CD4-positive, alpha-beta memory T cell (primary cell): ENCODE results near the gene RFLNA. TPM values are rescaled to one million over a fixed set of nuclear protein-coding genes. Genes with fewer than 3 reads are reported as not detected.
A peak's percentile ranks its signal among the peaks of the same experiment; 100 is the strongest.

Source experiments
- CTCF ChIA-PET: fragments of 350-600 bp; sonication (Branson Sonifier 250); formaldehyde crosslinking; loops from one replicate; lab custom pipeline; 2021; ENCODE audit warnings: inconsistent platforms; ENCODE audit not compliant: partially characterized antibody; lab: Charles Lee
- POLR2A ChIA-PET: fragments of 350-600 bp; sonication (Branson Sonifier 250); formaldehyde crosslinking; loops from one replicate; lab custom pipeline; 2021; ENCODE audit not compliant: partially characterized antibody; lab: Charles Lee
- DNase-seq, 5 donors: peaks; one replicate each; pipeline versions ENCODE4 v3.0.0 to v3.0.0-alpha.2; 2020 to 2022; ENCODE audit warnings: mixed read lengths in 1 of 5
- H3K27ac ChIP-seq: one replicate; pipeline ENCODE4 v1.7.0; 2013; ENCODE audit warnings: low read depth, low read length
- H3K27me3 ChIP-seq: 2 replicates; pipeline ENCODE4 v1.7.0; 2013; ENCODE audit warnings: mild to moderate bottlenecking, low read length, moderate library complexity; ENCODE audit not compliant: insufficient read depth
- H3K36me3 ChIP-seq: 2 replicates; pipeline ENCODE4 v1.7.0; 2013; ENCODE audit warnings: mild to moderate bottlenecking, low read length, moderate library complexity; ENCODE audit not compliant: insufficient read depth
- H3K4me1 ChIP-seq: 2 replicates; pipeline ENCODE4 v1.7.0; 2013; ENCODE audit warnings: mild to moderate bottlenecking, low read length, moderate library complexity; ENCODE audit not compliant: insufficient read depth
- H3K4me3 ChIP-seq, 2 donors: one replicate each; pipeline ENCODE4 v1.7.0; 2013; ENCODE audit warnings: low read length in 2 of 2, mild to moderate bottlenecking in 1 of 2
- H3K9me3 ChIP-seq, 2 donors: one replicate each; pipeline ENCODE4 v1.7.0; 2013; ENCODE audit warnings: low read length in 2 of 2, control low read depth in 1 of 2; ENCODE audit not compliant: control insufficient read depth in 1 of 2
- H3K27ac Mint-ChIP-seq, 7 donors: one replicate each; pipeline ENCODE4 v1.8.0; 2020 to 2021; ENCODE audit warnings: mixed read lengths in 7 of 7, mild to moderate bottlenecking in 6 of 7, inconsistent platforms in 3 of 7, moderate library complexity in 3 of 7
- H3K27me3 Mint-ChIP-seq, 2 donors: one replicate each; pipeline ENCODE4 v1.8.0; 2020 to 2021; ENCODE audit warnings: mixed read lengths in 2 of 2
- H3K36me3 Mint-ChIP-seq, 2 donors: one replicate each; pipeline ENCODE4 v1.8.0; 2020 to 2021; ENCODE audit warnings: mixed read lengths in 2 of 2, inconsistent platforms in 1 of 2, mild to moderate bottlenecking in 1 of 2
- H3K4me1 Mint-ChIP-seq, 4 donors: one replicate each; pipeline ENCODE4 v1.8.0; 2020 to 2021; ENCODE audit warnings: mixed read lengths in 4 of 4, mild to moderate bottlenecking in 1 of 4
- H3K4me3 Mint-ChIP-seq, 8 donors: one replicate each; pipeline ENCODE4 v1.8.0; 2020 to 2021; ENCODE audit warnings: mixed read lengths in 8 of 8, mild to moderate bottlenecking in 7 of 8, moderate library complexity in 6 of 8, inconsistent platforms in 3 of 8
- H3K9me3 Mint-ChIP-seq, 8 donors: one replicate each; pipeline ENCODE4 v1.8.0; 2020 to 2021; ENCODE audit warnings: mixed read lengths in 8 of 8, mild to moderate bottlenecking in 5 of 8, inconsistent platforms in 3 of 8, moderate library complexity in 1 of 8
- intact Hi-C: fragments of 100-400 bp; cut with micrococcal nuclease; formaldehyde crosslinking; loops from one replicate; pipeline ENCODE4 v1.15.1; 2023
- polyA plus RNA-seq, 2 donors: library from polyadenylated mRNA; unstranded; fragments of 300-500 nt; fragmentation: Illumina TruSeq; gene quantifications; one replicate each; pipeline ENCODE4 v1.2.3, GENCODE V29; 2021
- total RNA-seq, 2 experiments: library from RNA; stranded (reverse); gene quantifications; one replicate each; pipeline ENCODE4 v1.2.3, GENCODE V29; 2021

Gene RFLNA, protein sequence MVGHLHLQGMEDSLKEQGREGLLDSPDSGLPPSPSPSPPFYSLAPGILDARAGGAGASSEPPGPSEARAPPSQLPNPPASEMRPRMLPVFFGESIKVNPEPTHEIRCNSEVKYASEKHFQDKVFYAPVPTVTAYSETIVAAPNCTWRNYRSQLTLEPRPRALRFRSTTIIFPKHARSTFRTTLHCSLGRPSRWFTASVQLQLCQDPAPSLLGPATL
- total RNA-seq (not detected), polyA plus RNA-seq (not detected)

DNA sequence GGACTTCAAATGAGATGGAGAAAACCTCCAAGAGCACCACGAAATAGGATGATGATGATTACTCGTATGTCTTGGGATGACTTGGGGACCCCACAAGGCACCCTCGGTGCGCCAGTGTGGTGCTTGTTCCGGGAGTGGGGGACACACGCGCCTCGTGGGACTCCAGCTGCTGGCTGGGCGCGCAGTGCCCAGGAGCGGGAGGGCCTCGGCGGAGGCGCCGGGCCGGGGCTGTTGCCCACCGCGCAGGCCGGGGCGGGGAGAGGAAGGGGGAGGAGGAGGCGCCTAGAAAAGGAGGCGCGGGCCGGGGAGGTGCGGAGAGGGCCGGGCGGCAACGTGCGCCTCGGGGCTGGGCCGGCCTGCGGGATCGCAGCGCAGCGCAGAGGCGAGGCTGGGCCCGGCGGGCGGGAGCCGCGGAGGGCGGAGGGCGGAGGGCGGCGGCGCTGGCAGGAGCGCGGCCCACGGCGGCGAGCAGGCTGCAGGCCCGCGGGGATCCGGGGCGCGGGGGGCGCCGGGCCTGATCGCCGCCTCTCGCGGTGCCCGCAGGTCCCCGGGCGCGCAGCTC is at the start of gene RFLNA:
TSS of gene RFLNA (plus strand) at position 314 of the 562 bp plus-strand sequence. CDS start 337 bp downstream, outside the sequence.
- DNase-seq: no peak
- H3K9me3 ChIP-seq: no peaks in the 10 kb centered on the region
- no peak within 1 kb of the TSS for H3K27ac ChIP-seq
- H3K4me3 ChIP-seq: no peak within 1 kb of the TSS
- POLR2A ChIA-PET: no interaction called here
- no peaks in the 10 kb centered on the region for H3K4me1 ChIP-seq
- Mint-ChIP-seq H3K9me3 (peaks cover 0 to 3% (median 0%) of the 10 kb centered on the region in 8 donors), H3K4me3 (peak within 1 kb of the TSS in 1 of 8 donors; percentile 28), H3K27me3 (peaks cover 25 to 28% of the 10 kb centered on the region in 2 donors), H3K36me3 (no peaks in the 10 kb centered on the region), H3K27ac (no peak within 1 kb of the TSS), H3K4me1 (peaks cover 0 to 3% (median 1%) of the 10 kb centered on the region in 4 donors)
- no peaks in the 10 kb centered on the region for H3K36me3 ChIP-seq
- intact Hi-C loops: no loop called here
- peaks cover 16% of the 10 kb centered on the region for H3K27me3 ChIP-seq
- CTCF ChIA-PET: no interaction called here

DNA sequence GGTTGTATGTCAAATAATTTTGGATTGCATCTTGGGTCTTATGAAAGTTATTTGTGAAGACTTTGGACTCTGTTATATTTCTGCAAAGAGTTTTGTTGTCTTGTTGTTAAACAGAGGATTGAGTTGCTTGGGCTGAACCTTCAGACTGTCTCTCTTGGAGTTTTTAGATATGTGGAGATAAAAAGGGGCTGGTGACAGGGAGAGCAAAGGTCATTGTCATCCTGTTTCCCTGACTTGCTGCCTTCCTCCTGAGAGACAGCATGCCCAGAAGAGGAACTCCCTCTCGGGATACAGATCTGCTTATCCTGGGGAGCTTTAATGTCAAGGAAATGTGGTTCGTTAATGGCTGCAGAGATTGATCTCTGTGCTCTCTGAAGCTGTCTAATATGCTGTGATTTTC is 47.6 kb upstream of the RFLNA start:
- H3K9me3 ChIP-seq: peaks cover 0 to 4% of the 10 kb centered on the region in 2 donors
- Mint-ChIP-seq H3K27ac (no peak overlapping the region), H3K9me3 (peaks cover 0 to 31% (median 20%) of the 10 kb centered on the region in 8 donors), H3K4me1 (no peaks in the 10 kb centered on the region), H3K36me3 (peaks cover 0 to 3% of the 10 kb centered on the region in 2 donors), H3K27me3 (peaks cover 15 to 27% of the 10 kb centered on the region in 2 donors), H3K4me3 (no peak overlapping the region)
- POLR2A ChIA-PET: no interaction called here
- no peak overlapping the region for H3K27ac ChIP-seq
- no peaks in the 10 kb centered on the region for H3K4me1 ChIP-seq
- H3K27me3 ChIP-seq: no peaks in the 10 kb centered on the region
- no peaks in the 10 kb centered on the region for H3K36me3 ChIP-seq
- intact Hi-C loops: no loop called here
- CTCF ChIA-PET: no interaction called here
- H3K4me3 ChIP-seq: no peak overlapping the region
- no peak for DNase-seq

DNA sequence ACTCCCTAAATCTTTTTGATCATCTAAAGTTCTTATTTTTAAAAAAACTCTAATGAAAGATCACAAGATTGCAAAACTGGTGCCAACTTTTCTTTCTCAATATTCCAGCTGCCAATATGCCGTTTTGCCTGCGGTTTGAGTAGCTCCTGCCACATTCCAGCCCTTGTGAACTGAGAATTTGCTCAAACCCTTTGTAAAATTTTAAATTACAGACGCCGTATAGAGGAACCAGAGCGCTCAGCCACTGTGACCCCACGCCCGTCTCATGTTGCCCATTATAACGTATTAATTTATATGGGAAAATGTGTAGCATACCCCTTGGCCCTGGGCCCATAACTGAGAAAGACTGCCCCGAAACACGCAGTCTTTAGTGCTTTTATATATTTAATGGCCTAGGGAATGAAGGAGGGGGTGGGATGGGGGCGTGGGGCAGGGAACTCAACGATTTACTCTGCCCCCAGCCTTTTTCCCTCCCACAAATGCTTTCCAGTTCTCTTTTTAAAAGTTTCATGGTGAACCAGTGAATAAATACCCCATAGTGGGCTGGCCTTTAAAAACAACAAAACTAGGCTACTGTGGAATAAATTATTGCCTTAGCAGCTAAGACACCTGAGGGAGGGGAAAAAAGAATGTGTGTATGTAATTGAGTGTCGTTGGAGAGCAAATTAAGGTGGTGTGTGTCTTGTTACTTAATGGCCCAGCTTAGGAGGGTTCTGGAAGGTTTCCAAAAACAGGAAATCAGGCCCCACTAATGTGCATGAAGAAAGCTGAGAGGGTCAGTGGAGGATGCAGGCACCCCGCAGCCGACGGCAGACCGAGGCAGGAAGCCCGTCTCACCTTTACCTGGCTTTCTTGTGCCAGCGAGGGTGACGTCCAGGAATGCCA is 45.7 kb upstream of the RFLNA start:
- H3K36me3 ChIP-seq: no peaks in the 10 kb centered on the region
- intact Hi-C loops: no loop called here
- H3K27me3 ChIP-seq: no peaks in the 10 kb centered on the region
- peaks cover 0 to 30% (median 20%) of the 10 kb centered on the region in 8 donors for H3K9me3 Mint-ChIP-seq
- H3K4me3 Mint-ChIP-seq: no peak overlapping the region
- ChIA-PET CTCF (interaction anchor here (1.1 kb wide), 1 partner anchor 98 kb away, joined by 3 read pairs; no protein-coding TSS in a partner anchor), POLR2A (no interaction called here)
- no peaks in the 10 kb centered on the region for H3K4me1 ChIP-seq
- H3K4me1 Mint-ChIP-seq: no peaks in the 10 kb centered on the region
- no peak overlapping the region for H3K4me3 ChIP-seq
- no peak overlapping the region for H3K27ac Mint-ChIP-seq
- peaks cover 14 to 27% of the 10 kb centered on the region in 2 donors for H3K27me3 Mint-ChIP-seq
- peaks cover 0 to 4% of the 10 kb centered on the region in 2 donors for H3K9me3 ChIP-seq
- no peak overlapping the region for H3K27ac ChIP-seq
- peaks cover 0 to 3% of the 10 kb centered on the region in 2 donors for H3K36me3 Mint-ChIP-seq
- DNase-seq: no peak

DNA sequence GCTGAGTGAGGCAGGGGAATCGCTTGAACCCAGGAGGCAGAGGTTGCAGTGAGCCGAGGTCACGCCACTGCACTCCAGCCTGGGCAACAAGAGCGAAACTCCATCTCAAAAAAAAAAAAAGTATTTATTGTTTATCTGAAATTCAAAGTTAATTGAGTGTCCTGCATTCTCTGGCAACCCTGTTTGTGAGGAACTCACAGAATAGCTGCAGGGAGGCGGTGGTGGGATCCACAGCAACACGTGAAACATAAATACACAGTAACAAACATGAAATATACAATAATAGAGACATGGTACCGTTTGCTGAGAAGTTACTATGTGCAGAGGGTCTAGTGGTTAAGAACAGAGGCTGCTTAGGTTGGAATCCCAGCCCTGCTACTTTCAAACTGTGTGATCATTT is 43.7 kb upstream of the RFLNA start:
- Histone ChIP-seq H3K36me3 (no peaks in the 10 kb centered on the region), H3K27ac (no peak overlapping the region), H3K4me3 (no peak overlapping the region), H3K4me1 (no peaks in the 10 kb centered on the region), H3K27me3 (no peaks in the 10 kb centered on the region), H3K9me3 (peaks cover 0 to 4% of the 10 kb centered on the region in 2 donors)
- intact Hi-C loops: no loop called here
- DNase-seq: no peak
- Mint-ChIP-seq H3K27ac (no peak overlapping the region), H3K9me3 (peaks cover 0 to 18% (median 16%) of the 10 kb centered on the region in 8 donors), H3K36me3 (peaks cover 0 to 2% of the 10 kb centered on the region in 2 donors), H3K4me3 (no peak overlapping the region), H3K4me1 (no peaks in the 10 kb centered on the region), H3K27me3 (peaks cover 13 to 27% of the 10 kb centered on the region in 2 donors)
- ChIA-PET POLR2A (no interaction called here), CTCF (no interaction called here)

DNA sequence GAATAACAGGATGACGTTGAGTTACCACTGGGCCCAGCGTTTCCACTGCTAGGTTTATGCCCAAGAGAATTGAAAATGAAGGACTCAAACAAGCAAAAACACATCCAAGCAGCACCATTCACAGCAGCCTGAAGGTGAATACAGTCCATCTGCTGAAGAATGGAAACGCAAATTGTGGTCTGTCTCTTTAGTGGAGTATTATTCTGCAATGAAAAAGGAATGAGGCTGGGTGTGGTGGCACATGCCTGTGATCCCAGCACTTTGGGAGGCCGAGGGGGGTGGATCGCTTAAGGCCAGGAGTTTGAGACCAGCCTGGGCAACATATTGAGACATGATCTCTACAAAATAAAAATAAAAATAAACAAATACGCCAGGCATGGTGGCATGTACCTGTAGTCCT is 41.9 kb upstream of the RFLNA start:
- no peak for DNase-seq
- Histone ChIP-seq H3K4me1 (no peaks in the 10 kb centered on the region), H3K36me3 (no peaks in the 10 kb centered on the region), H3K4me3 (no peak overlapping the region), H3K27ac (no peak overlapping the region), H3K9me3 (no peaks in the 10 kb centered on the region), H3K27me3 (no peaks in the 10 kb centered on the region)
- POLR2A ChIA-PET: no interaction called here
- H3K4me1 Mint-ChIP-seq: no peaks in the 10 kb centered on the region
- no peak overlapping the region for H3K27ac Mint-ChIP-seq
- H3K36me3 Mint-ChIP-seq: no peaks in the 10 kb centered on the region
- intact Hi-C loops: no loop called here
- H3K27me3 Mint-ChIP-seq: peaks cover 15 to 18% of the 10 kb centered on the region in 2 donors
- no peak overlapping the region for H3K4me3 Mint-ChIP-seq
- H3K9me3 Mint-ChIP-seq: peaks cover 0 to 2% (median 0%) of the 10 kb centered on the region in 8 donors
- CTCF ChIA-PET: no interaction called here

DNA sequence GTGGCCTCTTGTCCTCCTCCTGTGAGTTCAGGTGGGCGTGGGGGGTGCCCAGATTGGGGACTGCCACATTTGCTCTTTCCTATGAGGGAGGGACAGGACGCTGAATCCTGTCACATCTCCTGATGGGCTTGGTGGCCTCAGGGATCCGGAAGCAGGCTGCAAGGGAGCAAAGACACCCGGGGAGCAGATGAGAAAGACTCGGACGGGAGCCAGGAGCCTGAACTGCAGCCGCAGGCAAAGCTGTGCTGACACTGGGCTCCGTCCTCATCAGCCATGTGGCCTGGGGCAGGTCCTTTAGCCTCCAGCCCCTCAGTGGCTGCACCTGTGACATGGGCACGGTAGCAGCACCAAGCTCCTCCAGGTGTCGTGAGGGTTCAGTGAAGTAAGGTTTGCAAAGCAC is 40.8 kb upstream of the RFLNA start:
- POLR2A ChIA-PET: no interaction called here
- Mint-ChIP-seq H3K36me3 (no peaks in the 10 kb centered on the region), H3K4me3 (no peak overlapping the region), H3K27me3 (peaks cover 15 to 21% of the 10 kb centered on the region in 2 donors), H3K4me1 (peaks cover 0 to 3% (median 0%) of the 10 kb centered on the region in 4 donors), H3K9me3 (peaks cover 0 to 2% (median 0%) of the 10 kb centered on the region in 8 donors), H3K27ac (no peak overlapping the region)
- Histone ChIP-seq H3K27me3 (no peaks in the 10 kb centered on the region), H3K27ac (no peak overlapping the region), H3K36me3 (no peaks in the 10 kb centered on the region), H3K9me3 (no peaks in the 10 kb centered on the region), H3K4me1 (no peaks in the 10 kb centered on the region), H3K4me3 (no peak overlapping the region)
- CTCF ChIA-PET: no interaction called here
- intact Hi-C loops: no loop called here
- no peak for DNase-seq
